Lung (tissue), 12 donors: ENCODE data around the gene ADD2. TPM values are rescaled to one million over a fixed set of nuclear protein-coding genes. Genes with fewer than 3 reads are reported as not detected.

Experiments used
- ATAC-seq: fragments of 200-7000 bp; cut with Tn5 transposase; one replicate; pipeline ENCODE4 v1.9.1; 2020; ENCODE audit warnings: moderate number of reproducible peaks; ENCODE audit not compliant: insufficient read depth, low FRiP score
- DNase-seq, 3 donors: peaks; one replicate each; pipeline ENCODE4 v3.0.0-alpha.2; 2013 to 2017
- H3K27ac ChIP-seq, 2 donors: one replicate each; pipeline ENCODE4 v1.5.1; 2013; ENCODE audit warnings: mild to moderate bottlenecking in 2 of 2, moderate library complexity in 2 of 2, control low read depth in 1 of 2, inconsistent platforms in 1 of 2, low read depth in 1 of 2, low read length in 1 of 2
- H3K27me3 ChIP-seq, 3 donors: one replicate each; pipeline ENCODE4 v1.5.1; 2013; ENCODE audit warnings: low read length in 2 of 3; ENCODE audit not compliant: control insufficient read depth in 3 of 3, insufficient read depth in 3 of 3
- H3K36me3 ChIP-seq, 4 donors: one replicate each; pipeline ENCODE4 v1.5.1; 2013; ENCODE audit warnings: low read length in 4 of 4, mild to moderate bottlenecking in 1 of 4, moderate library complexity in 1 of 4; ENCODE audit not compliant: control insufficient read depth in 4 of 4, insufficient read depth in 4 of 4
- H3K4me1 ChIP-seq, 5 donors: one replicate each; pipeline ENCODE4 v1.5.1; 2013; ENCODE audit warnings: low read length in 5 of 5, mild to moderate bottlenecking in 2 of 5, moderate library complexity in 1 of 5; ENCODE audit not compliant: control insufficient read depth in 5 of 5, insufficient read depth in 5 of 5
- H3K4me3 ChIP-seq: one replicate; pipeline ENCODE4 v1.5.1; 2013; ENCODE audit warnings: mild to moderate bottlenecking, control low read depth, moderate library complexity
- H3K9ac ChIP-seq, 2 donors: one replicate each; pipeline ENCODE4 v1.5.1; 2013; ENCODE audit warnings: low read length in 2 of 2, control low read depth in 1 of 2; ENCODE audit not compliant: insufficient read depth in 1 of 2
- H3K9me3 ChIP-seq, 4 donors: one replicate each; pipeline ENCODE4 v1.5.1; 2013; ENCODE audit warnings: low read length in 3 of 4, mild to moderate bottlenecking in 1 of 4, moderate library complexity in 1 of 4; ENCODE audit not compliant: control insufficient read depth in 4 of 4, insufficient read depth in 3 of 4
- CTCF ChIP-seq: IDR thresholded peaks from 2 replicates; pipeline ENCODE4 v1.5.1; 2012; ENCODE audit warnings: mild to moderate bottlenecking; ENCODE audit errors: control extremely low read depth, extremely low read depth
- WGBS, 2 donors: extraction: QIAGEN DNeasy Blood & Tissue Kit; methylation state at CpG; one replicate each; pipeline ENCODE4 v1.1.7; 2013; 5-methylcytosine and 5-hydroxymethylcytosine counted together
- polyA plus RNA-seq, 2 donors: library from polyadenylated mRNA; stranded (reverse); fragments of 200-250 nt; gene quantifications; one replicate each; pipeline ENCODE4 v1.2.1, GENCODE V29; 2013
- total RNA-seq, 2 donors: library from RNA; depleted of rRNA in 1 of 2; stranded (reverse); fragments of >200 nt in 1 of 2; gene quantifications; one replicate each; pipeline ENCODE4 v1.2.1, GENCODE V29; 2014 to 2021
- donor health status: control.
- donor health status: control.
- donor health status: Bipolar disorder and iron deficiency.
- donor health status: healthy.
- donor health status: DM: yes; HTN: yes; CAD: no.

ADD2 gene
- total and polyA plus RNA-seq, 4 donors = 0.35 to 5.9 (median 1.8) TPM

- no peaks in the 10 kb centered on the region for H3K27me3 ChIP-seq
These were observed 29.8 kb downstream of the ADD2 start for GRCh38 chr2:70738159-70738558.

GRCh38 chr2:70735071-70735470, 32.9 kb downstream of the ADD2 start:
- H3K9me3 ChIP-seq = peaks cover 0 to 5% (median 2%) of the 10 kb centered on the region in 4 donors
- whole genome bisulfite sequencing, 2 donors = 70% methylated on average over 2 of the region's 2 CpGs
- no peaks in the 10 kb centered on the region for H3K36me3 ChIP-seq
- no peak overlapping the region for H3K4me3 ChIP-seq
- H3K4me1 ChIP-seq = peaks cover 0 to 6% (median 0%) of the 10 kb centered on the region in 5 donors
- ATAC-seq (no peak), DNase-seq (no peak)
- H3K9ac ChIP-seq = no peak overlapping the region
- TF ChIP-seq CTCF = no peak
- no peaks in the 10 kb centered on the region for H3K27me3 ChIP-seq
- H3K27ac ChIP-seq = no peak overlapping the region

More at GRCh38 chr2:70738159-70738558, 29.8 kb downstream of the ADD2 start:
- Histone ChIP-seq H3K4me3 (no peak overlapping the region), H3K27ac (no peak overlapping the region), H3K9ac (no peak overlapping the region), H3K36me3 (no peaks in the 10 kb centered on the region), H3K4me1 (peaks cover 0 to 6% (median 0%) of the 10 kb centered on the region in 5 donors), H3K9me3 (peaks cover 0 to 3% (median under 1%) of the 10 kb centered on the region in 4 donors)
- TF ChIP-seq CTCF = no peak
- no peak for DNase-seq
- WGBS, 2 donors = 60 to 72% methylated on average over 2 of the region's 2 CpGs
- ATAC-seq = no peak

- DNase-seq = no peak
- Histone ChIP-seq H3K36me3 (no peaks in the 10 kb centered on the region), H3K4me3 (no peak overlapping the region), H3K9ac (no peak overlapping the region), H3K27ac (no peak overlapping the region), H3K27me3 (no peaks in the 10 kb centered on the region), H3K9me3 (peaks cover 0 to 5% (median 0%) of the 10 kb centered on the region in 4 donors), H3K4me1 (peaks cover 0 to 6% (median 0%) of the 10 kb centered on the region in 5 donors)
- TF ChIP-seq CTCF = no peak
- 60 to 66% methylated on average over 7 of the region's 7 CpGs for WGBS, 2 donors
- ATAC-seq = no peak
These were observed 34.3 kb downstream of the ADD2 start for GRCh38 chr2:70733646-70734180.
